Measurements from ENCODE around the gene ALK.

Gene ALK

GRCh38 chr2:29174937-29175336, 746.4 kb downstream of the ALK start:
- DNase-seq = no peak

- DNase-seq = no peak
Observed at GRCh38 chr2:29166242-29167039, 754.9 kb downstream of the ALK start.

- peak; percentile 89 for DNase-seq
Observed at GRCh38 chr2:29165362-29166241, 755.8 kb downstream of the ALK start.

GRCh38 chr2:29164091-29164846, 757.1 kb downstream of the ALK start:
- no peak for DNase-seq

GRCh38 chr2:29162204-29162928, 759.0 kb downstream of the ALK start:
- no peak for DNase-seq

GRCh38 chr2:29160184-29160583, 761.2 kb downstream of the ALK start:
- DNase-seq = no peak

GRCh38 chr2:29159125-29159524, 762.3 kb downstream of the ALK start:
- DNase-seq = no peak

- no peak for DNase-seq
Observed at GRCh38 chr2:29157131-29157530, 764.3 kb downstream of the ALK start.

- no peak for DNase-seq
Observed at GRCh38 chr2:29155578-29155977, 765.8 kb downstream of the ALK start.

GRCh38 chr2:29154610-29155009, 766.8 kb downstream of the ALK start:
- DNase-seq = no peak

- DNase-seq = no peak
Observed at GRCh38 chr2:29147963-29148362, 773.4 kb downstream of the ALK start.

- DNase-seq = no peak
Observed at GRCh38 chr2:29146197-29146596, 775.2 kb downstream of the ALK start.

- no peak for DNase-seq
Observed at GRCh38 chr2:29143657-29144056, 777.7 kb downstream of the ALK start.
